ENCODE data around the gene IL10RA. TPM values are rescaled to one million over a fixed set of nuclear protein-coding genes. Genes with fewer than 3 reads are reported as not detected.

The IL10RA gene
- total RNA-seq, 1 experiment from 2014 or later = 0.41 TPM

GRCh38 chr11:117984476-117984875 is 1.7 kb upstream of the IL10RA start:
- Histone ChIP-seq H3K9me3 (ENCODE audit: control insufficient read depth, insufficient read depth, low read depth, low read length) (no peaks in the 10 kb centered on the region), H3K27ac (ENCODE audit: low read length) (no peak overlapping the region), H3K4me3 (ENCODE audit: low read depth in 2 of 2, low read length in 2 of 2) (no peak overlapping the region), H3K27me3 (ENCODE audit: control insufficient read depth, insufficient read depth, low read length) (peaks cover 38% of the 10 kb centered on the region), H3K36me3 (ENCODE audit: control insufficient read depth, insufficient read depth, low read length) (no peaks in the 10 kb centered on the region), H3K4me1 (ENCODE audit: control insufficient read depth, insufficient read depth, low read length) (no peaks in the 10 kb centered on the region)
- ATAC-seq = no peak
- no peak for DNase-seq (ENCODE audit: low read depth, low spot score)
- TF ChIP-seq TCF7L2 (IDR thresholded peaks at IDR 0.05; ENCODE audit: low read depth, low read length) (no peak), REST (IDR thresholded peaks at IDR 0.05; ENCODE audit: insufficient read depth in 1 of 2, low read depth in 2 of 2, low read length in 1 of 2) (no peak), POLR2AphosphoS5 (IDR thresholded peaks at IDR 0.05; ENCODE audit: low read depth, low read length) (no peak), SIN3A (IDR thresholded peaks at IDR 0.05; ENCODE audit: borderline replicate concordance, insufficient read depth, low read depth, low read length) (no peak), CTCF (IDR thresholded peaks at IDR 0.05) (no peak)
- POLR2A ChIA-PET = no interaction called here
- CTCF ChIA-PET = no interaction called here
- BruUV-seq (replicated peaks) = no TSS peak
- intact Hi-C loops (cut with micrococcal nuclease; ENCODE audit: unreplicated experiment) = no loop called here
- in situ Hi-C loops (cut with HindIII; ENCODE audit: low pct_unique_long_range_greater_than_20kb, low sequenced_read_pairs) = no loop called here

GRCh38 chr11:117986981-117987574 is 884 bp downstream of the IL10RA start:
- ATAC-seq (no peak), DNase-seq (ENCODE audit: low read depth, low spot score) (no peak)
- H3K9me3 ChIP-seq (ENCODE audit: control insufficient read depth, insufficient read depth, low read depth, low read length) = no peaks in the 10 kb centered on the region
- H3K27me3 ChIP-seq (ENCODE audit: control insufficient read depth, insufficient read depth, low read length) = peaks cover 24% of the 10 kb centered on the region
- intact Hi-C loops (cut with micrococcal nuclease; ENCODE audit: unreplicated experiment) (no loop called here), in situ Hi-C loops (cut with HindIII; ENCODE audit: low pct_unique_long_range_greater_than_20kb, low sequenced_read_pairs) (no loop called here)
- no peak overlapping the region for H3K27ac ChIP-seq (ENCODE audit: low read length)
- CTCF ChIA-PET = no interaction called here
- no peak for TF ChIP-seq TCF7L2 (IDR thresholded peaks at IDR 0.05; ENCODE audit: low read depth, low read length)
- TF ChIP-seq CTCF (IDR thresholded peaks at IDR 0.05) = no peak
- TF ChIP-seq POLR2AphosphoS5 (IDR thresholded peaks at IDR 0.05; ENCODE audit: low read depth, low read length) = no peak
- no peak for TF ChIP-seq REST (IDR thresholded peaks at IDR 0.05; ENCODE audit: insufficient read depth in 1 of 2, low read depth in 2 of 2, low read length in 1 of 2)
- TF ChIP-seq SIN3A (IDR thresholded peaks at IDR 0.05; ENCODE audit: borderline replicate concordance, insufficient read depth, low read depth, low read length) = no peak
- POLR2A ChIA-PET = no interaction called here
- H3K36me3 ChIP-seq (ENCODE audit: control insufficient read depth, insufficient read depth, low read length) = no peaks in the 10 kb centered on the region
- no peaks in the 10 kb centered on the region for H3K4me1 ChIP-seq (ENCODE audit: control insufficient read depth, insufficient read depth, low read length)
- no TSS peak for BruUV-seq (replicated peaks)
- no peak overlapping the region for H3K4me3 ChIP-seq (ENCODE audit: low read depth in 2 of 2, low read length in 2 of 2)

All from Panc1 (cell line).